Cerebellar nuclear complex (tissue), 1 donor: ENCODE measurements around the gene HEATR5A.
"Not testable (repeated sequence)": the region's sequence is repeated elsewhere in the genome, so short reads cannot be mapped to it uniquely, and the experiment has no call there.

ENCODE experiments used
- DNase-seq, 2 experiments: peaks; one replicate each; lab custom pipeline; 2025; lab: John Stamatoyannopoulos, UW

The HEATR5A gene

DNA sequence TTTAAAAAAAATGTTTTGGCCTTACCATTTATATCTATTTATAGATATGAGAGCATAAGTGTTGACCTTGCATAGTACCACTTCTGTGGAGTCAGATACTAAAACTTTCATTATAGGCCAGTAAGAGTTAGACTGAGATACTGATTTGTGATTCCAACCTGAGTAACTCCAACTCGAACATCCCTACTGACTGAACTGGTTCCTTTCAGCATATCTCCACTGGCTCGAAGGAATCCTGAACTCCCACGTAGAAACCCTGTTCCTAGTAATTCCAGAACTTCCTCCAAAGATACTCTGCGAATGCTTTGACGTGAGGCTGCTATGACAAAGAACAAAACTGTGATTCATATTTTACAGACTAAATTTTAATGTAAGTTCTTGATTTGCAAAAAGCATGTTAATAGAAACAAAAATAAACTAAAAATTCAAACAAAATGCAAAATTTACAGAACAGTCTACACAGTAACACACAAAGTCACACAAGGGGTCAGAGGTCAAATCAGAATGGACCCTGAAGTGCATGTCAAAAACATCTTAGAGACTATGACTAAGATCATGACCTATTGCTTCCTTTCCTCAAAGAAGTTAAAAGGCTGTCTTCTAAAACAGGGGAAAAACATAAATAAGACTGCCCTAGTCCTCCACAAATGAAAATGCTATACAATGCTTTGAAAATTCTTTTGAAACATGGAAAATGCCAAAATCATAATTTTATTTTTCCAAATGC, 31.5 kb downstream of the HEATR5A start:
- DNase-seq: no peak

DNA sequence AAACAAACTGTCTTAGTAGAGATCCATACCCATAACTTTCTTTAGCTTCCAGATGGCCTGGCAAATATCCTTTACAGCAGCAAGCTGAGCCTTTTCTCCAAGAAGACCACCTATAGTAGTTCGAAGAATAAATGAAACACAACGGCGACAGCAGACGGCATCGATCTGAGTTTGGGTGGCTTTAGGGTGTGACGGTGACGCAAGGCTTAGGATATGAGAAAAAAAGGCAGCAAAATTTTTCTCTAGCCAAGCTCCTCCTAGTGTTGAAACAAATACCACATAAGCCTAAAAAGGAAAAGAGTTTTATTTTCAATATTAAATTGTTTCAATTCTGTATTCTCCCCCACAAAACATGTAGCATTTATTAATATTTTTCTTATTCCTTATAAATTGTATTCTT, 33.3 kb downstream of the HEATR5A start:
- DNase-seq: no peak

DNA sequence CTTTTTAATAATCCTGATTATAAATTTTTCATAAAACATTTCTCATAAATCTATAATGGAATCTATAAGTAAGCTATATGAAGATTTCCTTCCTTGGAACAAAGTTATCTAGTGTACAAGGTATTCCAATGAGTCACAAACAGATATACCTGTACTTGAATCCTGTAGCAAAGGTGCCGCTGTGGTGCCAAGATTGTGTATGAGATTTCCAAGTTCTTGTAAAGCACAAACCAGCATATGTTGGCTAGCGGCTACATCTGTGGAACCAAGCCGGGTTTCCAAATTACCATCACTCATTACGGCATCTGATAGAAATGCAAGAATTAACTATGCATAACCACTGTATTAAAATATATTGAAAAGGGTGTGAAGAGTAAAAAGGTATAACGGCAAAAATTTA, 34.1 kb downstream of the HEATR5A start:
- no peak for DNase-seq

GRCh38 chr14:31382221-31382620, 38.1 kb downstream of the HEATR5A start:
- no peak for DNase-seq

DNA sequence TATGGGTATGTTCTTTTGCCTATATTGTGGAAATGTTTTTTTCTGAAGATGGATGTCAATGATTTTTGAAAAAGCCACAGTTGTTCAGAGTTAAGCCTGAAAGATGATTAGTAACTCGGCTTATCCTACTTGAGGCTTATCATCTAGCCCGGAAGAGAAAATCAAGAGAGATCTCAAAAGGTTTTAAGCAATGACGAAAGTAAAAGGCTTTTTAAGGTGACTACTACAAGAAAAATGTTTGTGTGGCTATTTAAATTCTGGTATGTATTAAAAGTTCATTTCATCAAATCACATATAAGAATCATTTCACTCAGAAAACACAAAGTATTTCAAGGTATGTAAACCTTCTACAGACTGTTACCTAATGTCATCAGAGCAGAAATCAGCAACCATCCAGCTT, 40.2 kb downstream of the HEATR5A start:
- no peak for DNase-seq

GRCh38 chr14:31379125-31379947, 41.0 kb downstream of the HEATR5A start:
- not testable (repeated sequence) for DNase-seq

DNA sequence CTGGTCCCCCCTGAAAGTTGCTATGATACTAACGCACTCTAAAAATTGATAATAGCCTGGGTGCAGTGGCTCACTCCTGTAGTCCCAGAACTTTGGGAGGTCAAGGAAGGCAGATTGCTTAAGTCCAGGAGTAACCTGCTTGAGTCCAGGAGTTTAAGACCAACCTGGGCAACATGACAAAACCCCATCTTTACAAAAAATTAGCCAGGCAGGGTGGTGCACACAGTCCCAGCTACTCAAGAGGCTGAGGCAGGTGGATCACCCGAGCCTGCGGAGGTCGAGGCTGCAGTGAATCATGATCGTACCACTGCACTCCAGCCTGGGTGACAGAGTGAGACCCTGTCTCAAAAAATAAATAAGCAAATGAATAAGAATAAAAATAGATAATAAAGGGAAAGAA, 42.9 kb downstream of the HEATR5A start:
- no peak for DNase-seq

GRCh38 chr14:31371646-31372045, 48.7 kb downstream of the HEATR5A start:
- no peak for DNase-seq

- no peak for DNase-seq
Observed at GRCh38 chr14:31363331-31364073, 56.8 kb downstream of the HEATR5A start.

- no peak for DNase-seq
Observed at GRCh38 chr14:31362746-31363145, 57.6 kb downstream of the HEATR5A start.

DNA sequence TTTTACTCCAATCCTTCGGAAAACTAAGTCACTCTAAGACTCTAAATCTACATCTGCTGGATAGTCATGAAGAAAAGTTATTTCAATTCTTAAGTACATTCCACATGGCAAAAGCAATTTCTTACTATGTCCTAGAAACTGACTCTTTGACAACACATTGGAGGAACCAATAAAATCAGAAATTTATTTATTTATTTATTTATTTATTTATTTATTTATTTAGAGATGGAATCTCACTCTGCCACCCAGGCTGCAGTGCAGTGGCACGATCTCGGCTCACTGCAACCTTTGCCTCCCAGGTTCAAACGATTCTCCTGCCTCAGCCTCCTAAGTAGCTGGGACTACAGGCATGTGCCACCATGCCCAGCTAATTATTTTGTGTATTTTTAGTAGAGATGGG, 58.6 kb downstream of the HEATR5A start:
- not testable (repeated sequence) for DNase-seq

DNA sequence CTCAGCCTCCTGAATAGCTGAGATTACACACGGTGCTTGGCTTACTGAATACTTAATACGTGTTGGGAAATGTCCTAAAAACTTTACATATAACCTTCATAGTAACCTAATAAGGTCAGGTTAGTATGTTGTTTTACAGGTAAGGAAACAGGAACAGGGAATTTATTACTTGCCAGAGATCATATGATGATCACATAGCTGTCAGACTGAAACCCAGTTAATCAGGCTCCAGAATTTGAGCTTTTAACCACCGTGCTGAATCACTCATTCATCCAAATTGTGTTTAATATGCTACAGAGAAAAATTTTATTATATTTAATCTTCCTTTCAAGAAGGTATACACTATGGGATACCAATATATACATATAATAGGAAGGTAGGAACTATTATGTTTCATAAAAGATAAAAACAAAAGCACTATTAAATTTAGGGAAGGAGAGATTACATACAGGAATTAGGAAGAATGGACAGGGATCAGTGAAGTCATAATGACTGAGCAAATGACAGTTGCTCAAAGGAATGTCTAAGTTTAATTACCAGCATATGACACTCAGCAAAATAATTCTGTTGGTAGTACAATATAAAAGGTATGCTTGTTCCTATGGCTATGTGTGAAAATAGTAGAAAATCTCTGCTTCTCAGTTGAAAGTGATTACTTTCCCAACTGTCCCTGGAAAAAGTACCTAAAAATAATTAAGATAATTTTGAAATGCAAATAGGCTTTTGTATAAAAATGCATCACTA, 59.3 kb downstream of the HEATR5A start:
- no peak for DNase-seq

- DNase-seq: no peak
Observed at GRCh38 chr14:31357279-31357678, 63.1 kb downstream of the HEATR5A start.

DNA sequence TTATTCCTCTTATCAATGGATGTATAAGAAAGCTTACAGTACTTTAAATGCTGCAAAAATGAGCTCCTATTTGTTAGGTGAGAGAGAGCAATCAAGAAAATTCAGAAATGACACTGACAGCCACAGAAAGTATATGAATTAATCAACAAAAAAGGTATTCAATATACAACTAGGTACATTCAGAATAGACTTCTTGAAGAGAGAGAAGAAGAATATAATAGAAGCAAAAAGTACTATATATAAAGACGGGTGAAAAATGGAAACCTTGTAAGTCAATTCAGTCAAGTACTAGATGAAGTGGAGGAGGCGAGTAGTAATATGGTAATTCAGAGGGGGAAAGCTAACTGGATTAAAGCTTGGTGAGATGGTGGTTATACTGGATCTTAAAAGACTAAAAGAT, 74.3 kb downstream of the HEATR5A start:
- no peak for DNase-seq

DNA sequence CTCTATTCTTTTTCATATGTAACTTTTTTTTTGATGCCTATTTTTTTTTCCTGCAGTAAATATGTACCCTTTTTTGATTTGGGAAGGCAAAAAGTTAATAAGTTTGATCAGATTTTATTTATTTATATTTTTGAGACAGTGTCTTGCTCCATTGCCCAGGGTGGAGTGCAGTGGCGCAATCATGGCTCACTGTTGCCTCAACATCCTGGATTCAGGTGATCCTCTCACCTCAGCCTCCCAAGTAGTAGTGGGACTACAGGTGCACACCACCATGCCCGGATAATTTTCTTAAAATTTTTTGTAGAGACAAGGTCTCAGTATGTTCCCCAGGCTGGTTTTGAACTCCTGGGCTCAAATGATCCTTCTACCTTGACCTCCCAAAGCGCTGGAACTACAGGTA, 79.1 kb downstream of the HEATR5A start:
- no peak for DNase-seq

GRCh38 chr14:31340297-31341063, 79.9 kb downstream of the HEATR5A start:
- no peak for DNase-seq

- DNase-seq: no peak
Observed at GRCh38 chr14:31339743-31340142, 80.6 kb downstream of the HEATR5A start.

GRCh38 chr14:31337331-31337730, 83.0 kb downstream of the HEATR5A start:
- DNase-seq: no peak

GRCh38 chr14:31336646-31337045, 83.7 kb downstream of the HEATR5A start:
- no peak for DNase-seq

DNA sequence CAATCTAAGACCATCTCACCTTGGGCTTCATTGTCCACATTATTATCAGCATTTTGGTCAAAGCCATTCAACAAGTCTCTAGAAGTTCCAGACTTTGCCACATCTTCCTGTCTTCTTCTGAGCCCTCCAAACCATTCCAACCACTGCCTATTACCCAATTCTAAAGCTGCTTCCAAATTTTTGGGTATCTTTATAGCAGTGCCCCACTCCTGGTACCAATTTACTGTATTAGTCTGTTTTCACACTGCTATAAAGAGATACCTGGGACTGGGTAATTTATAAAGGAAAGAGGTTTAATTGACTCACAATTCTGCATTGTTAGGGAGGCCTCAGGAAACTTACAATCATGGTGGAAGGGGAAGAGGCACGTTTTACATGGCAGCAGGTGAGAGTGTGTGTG, 89.0 kb downstream of the HEATR5A start:
- DNase-seq: not testable (repeated sequence)

GRCh38 chr14:31329876-31330521, 90.4 kb downstream of the HEATR5A start:
- not testable (repeated sequence) for DNase-seq
